GM21723 (cell line): ENCODE measurements around the gene PDK3.

Source experiments
- ATAC-seq: cut with Tn5 transposase; IDR thresholded peaks from one replicate; pipeline ENCODE4 v1.9.1; 2021; ENCODE audit warnings: mild to moderate bottlenecking, moderate library complexity; ENCODE audit not compliant: unreplicated experiment

PDK3 gene

GRCh38 chrX:24480400-24480865 lies 15.3 kb downstream of the PDK3 start:
- ATAC-seq = peak; percentile 41

GRCh38 chrX:24482823-24483415 lies 17.8 kb downstream of the PDK3 start:
- no peak for ATAC-seq

DNA sequence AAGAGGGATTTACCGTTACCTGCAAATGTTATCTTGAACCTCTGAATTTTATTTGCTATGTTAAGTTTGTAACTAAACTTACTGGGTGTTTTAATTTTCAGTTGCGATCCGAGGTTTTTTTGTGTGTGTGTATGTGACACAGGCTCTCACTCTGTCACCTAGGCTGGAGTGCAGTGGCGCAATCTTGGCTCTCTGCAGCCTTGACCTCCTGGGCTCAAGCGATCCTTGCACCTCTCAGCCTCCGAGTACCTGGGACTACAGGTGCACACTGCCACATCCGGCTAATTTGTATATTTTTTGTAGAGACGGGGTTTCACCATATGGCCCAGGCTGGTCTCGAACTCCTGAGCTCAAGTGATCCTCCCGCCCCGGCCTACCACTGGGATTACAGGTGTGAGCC lies 18.5 kb downstream of the PDK3 start:
- no peak for ATAC-seq

DNA sequence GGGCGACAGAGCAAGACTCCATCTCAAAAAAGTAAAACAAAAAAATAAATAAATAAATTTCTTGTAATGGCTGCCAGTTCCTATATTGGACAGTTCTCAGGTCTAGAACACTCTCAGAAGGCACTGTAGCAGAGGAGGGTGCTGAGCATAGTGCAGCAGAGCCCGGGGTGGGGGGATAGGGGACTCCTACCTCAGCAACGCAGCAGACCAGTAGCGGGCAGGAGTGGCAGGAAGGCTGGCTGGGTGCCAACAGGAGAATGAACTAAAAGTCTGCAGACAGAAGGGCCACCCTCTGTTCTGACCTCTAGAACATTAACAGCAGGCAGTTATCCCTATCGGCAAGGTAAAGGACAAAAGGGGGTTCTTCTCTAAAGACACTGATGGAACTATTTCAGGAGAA lies 20.2 kb downstream of the PDK3 start:
- no peak for ATAC-seq

GRCh38 chrX:24485976-24486680 lies 21.0 kb downstream of the PDK3 start:
- no peak for ATAC-seq

DNA sequence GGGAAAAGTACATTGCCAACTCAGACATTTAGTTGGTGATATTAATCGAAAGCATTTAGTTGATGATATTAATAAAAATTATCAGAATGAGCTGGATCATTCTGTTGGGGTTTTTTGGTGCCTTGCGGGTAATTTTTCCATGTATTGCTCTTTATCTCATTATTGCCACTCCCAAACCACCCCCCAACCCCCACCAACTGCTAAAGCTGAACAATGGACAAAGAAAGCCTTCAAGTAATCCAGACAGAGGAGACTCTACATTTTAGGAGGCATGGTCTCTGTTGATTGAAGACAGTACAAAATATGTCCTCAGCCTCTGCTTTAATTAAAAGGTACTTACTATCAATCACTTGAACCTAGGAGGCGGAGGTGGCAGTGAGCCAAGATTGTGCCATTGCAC lies 22.5 kb downstream of the PDK3 start:
- ATAC-seq = no peak

DNA sequence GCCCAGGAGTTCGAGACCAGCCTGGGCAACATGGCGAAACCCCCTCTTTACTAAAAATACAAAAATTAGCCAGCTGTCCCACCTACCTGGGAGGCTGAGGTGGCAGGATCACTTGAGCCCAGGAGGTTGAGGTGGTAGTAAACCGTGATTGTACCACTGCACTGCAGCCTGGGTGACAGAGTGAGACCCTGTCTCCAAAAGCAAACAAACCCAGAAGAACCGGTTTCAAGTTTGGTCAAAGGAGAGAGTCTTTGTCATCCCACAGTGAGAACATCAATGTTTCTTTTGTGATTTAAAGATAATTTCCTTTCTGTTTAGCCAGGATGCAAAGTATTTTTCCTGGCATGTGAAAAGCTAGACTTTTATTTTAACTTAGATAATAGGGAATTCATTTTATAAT lies 26.7 kb downstream of the PDK3 start:
- no peak for ATAC-seq

GRCh38 chrX:24493740-24494581 lies 28.9 kb downstream of the PDK3 start:
- ATAC-seq = no peak

GRCh38 chrX:24494647-24495075 lies 29.6 kb downstream of the PDK3 start:
- ATAC-seq = no peak

GRCh38 chrX:24495700-24496099 lies 30.6 kb downstream of the PDK3 start:
- no peak for ATAC-seq

DNA sequence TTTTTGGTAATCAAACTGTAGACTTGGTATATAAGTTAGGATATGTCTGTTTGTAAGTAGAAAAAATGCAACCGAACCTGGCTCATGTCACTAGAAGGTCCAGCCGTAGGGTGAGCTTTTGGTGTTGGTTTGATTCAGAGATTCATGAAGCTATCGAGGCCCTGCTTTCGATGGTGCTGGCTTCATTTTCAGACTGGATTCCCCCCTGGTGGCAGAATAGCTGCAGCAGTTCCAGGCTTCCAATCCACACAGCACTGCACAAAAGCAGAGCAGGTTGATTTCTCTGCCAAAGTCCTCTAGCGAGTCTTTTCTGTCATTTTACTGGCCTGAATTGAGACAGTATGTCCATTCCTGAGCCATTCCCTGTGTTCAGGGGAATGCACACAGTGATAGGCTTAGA lies 33.1 kb downstream of the PDK3 start:
- no peak for ATAC-seq

DNA sequence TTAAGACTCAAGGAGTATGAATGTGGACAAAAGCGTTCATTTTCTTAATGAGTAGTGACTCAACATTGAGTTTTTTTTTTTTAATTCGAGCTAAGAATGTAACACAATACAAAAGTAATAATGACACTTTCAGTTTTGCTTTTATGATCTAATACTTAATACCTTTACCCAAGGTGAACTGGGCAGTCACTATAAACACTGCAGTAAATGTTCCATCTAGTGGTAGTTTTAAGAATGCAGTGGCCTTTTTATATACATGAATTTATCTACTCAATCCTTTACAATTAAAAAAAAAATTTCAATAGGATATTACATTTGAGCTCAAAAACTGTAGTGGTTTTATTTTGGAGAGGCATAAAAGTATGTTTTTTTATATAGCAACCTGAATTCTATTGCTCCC lies 33.9 kb downstream of the PDK3 start:
- peak; percentile 77 for ATAC-seq

GRCh38 chrX:24506082-24506481 lies 41.0 kb downstream of the PDK3 start:
- ATAC-seq = no peak

DNA sequence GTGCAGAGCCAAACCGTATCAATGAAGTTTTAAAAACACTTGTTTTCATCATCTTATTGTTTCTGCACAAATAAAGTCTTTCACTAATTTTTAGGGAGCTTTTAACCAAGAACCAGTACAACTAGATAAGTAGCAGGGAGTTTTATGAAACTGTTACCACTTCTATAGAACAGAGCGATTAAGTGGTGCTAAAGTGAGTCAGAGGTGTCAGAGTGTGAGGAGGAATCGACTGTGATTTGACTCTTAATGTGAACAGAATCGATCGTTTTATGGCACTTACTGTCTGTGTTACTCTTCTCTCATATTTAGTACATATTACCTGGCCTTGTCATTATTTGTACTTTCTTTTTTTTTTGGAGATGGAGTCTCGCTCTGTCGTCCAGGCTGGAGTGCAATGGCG lies 43.3 kb downstream of the PDK3 start:
- ATAC-seq = no peak

- peak; percentile 97 for ATAC-seq
Measured at GRCh38 chrX:24513416-24513815, 48.3 kb downstream of the PDK3 start.

DNA sequence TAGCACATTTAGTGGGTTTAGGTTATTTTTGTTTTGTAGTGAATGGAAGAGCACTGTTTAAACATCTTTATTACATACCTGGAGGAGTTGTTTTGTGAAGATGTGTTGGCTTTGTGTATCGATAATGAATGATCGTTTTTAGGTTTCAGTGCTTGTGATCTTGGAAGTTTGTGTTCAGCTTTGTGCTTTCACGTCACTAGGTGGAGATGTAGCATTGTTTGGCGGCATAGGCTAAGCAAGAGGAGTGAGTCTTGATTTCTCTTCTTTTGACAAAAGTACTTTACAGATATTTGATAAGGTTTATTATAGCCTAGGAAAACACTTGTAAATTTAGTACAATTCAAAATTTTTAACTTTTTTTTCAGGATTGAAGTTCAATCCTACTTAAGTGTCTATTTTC lies 50.4 kb downstream of the PDK3 start:
- no peak for ATAC-seq

- ATAC-seq = no peak
Measured at GRCh38 chrX:24520472-24520871, 55.4 kb downstream of the PDK3 start.

DNA sequence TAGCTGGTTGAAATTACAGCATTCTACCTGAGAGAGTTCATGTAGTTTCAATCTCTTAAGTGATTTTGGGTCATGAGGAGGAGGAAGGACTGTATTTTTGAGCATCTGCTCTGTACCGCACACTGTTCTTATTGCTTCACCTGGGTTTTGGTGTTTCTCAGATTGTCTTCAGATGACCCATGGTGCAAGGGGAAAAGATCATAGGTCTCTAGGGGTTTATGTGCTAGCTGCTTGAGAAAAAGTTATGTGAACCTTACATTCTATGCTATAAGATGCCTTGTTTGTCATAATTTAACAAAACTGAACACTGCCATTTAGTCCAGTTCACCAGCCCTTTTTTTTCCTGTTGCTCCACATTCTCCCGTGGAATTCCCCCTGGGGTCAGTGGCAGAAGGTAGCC lies 60.4 kb downstream of the PDK3 start:
- no peak for ATAC-seq

GRCh38 chrX:24526616-24527015 lies 61.5 kb downstream of the PDK3 start:
- ATAC-seq = no peak

DNA sequence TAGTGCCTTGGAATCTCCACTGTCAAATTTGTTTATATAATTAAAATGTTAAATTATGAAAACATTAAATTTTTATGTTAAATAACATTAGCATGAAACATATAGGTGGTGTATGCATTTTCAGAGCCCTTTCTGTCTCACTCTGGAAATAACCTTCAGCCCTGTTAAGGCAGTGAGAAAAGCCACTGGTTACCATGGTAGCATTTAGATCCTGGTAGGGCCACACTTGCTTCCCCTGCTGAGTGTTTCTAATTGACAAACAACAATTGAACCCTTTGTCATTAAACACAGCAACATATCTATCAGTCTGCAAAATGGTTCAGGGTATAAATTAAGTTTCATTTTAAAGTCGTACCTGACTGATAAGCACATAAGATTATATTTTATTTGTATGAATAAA lies 63.5 kb downstream of the PDK3 start:
- ATAC-seq = no peak

GRCh38 chrX:24536551-24536950 lies 71.5 kb downstream of the PDK3 start:
- no peak for ATAC-seq

DNA sequence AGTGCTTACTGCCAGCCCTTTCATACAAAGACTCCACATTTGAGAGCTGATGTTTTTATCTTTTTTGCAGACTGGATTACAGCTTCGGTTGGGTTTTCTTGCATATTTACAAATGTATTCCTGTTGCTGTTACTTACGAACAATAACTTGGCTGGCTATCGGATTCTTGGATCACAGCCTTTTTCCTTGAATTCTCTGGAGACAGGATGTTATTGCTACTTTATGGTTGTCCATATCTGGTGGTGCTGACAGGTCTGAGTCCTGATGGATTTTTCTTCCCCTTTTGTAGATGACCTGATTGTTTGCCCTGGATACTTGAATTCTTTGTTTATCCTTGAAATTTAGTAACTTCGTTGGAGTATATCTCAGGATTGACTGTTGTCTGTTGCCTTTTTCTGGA lies 77.7 kb downstream of the PDK3 start:
- ATAC-seq = no peak
